ENCODE measurements around the gene SENP3.

- no peak for TF ChIP-seq CTCF (IDR thresholded peaks at IDR 0.05; ENCODE audit: low read length)
- no peak for TF ChIP-seq EZH2 (optimal IDR thresholded peaks at IDR 0.05; ENCODE audit: low read depth, low read length)
These were observed 20.6 kb upstream of the SENP3 start for GRCh38 chr17:7541074-7541621.
